Activated CD4-positive, alpha-beta memory T cell treated with anti-CD3 and anti-CD28 coated beads for 36 hours (primary cell): ENCODE results near the gene SNX7. TPM values are rescaled to one million over a fixed set of nuclear protein-coding genes. Genes with fewer than 3 reads are reported as not detected.

Experiments
- CTCF ChIA-PET: fragments of 350-600 bp; sonication (Branson Sonifier 250); formaldehyde crosslinking; loops from one replicate; lab custom pipeline; 2021; ENCODE audit warnings: antibody characterized with exemption, inconsistent platforms; lab: Charles Lee
- POLR2A ChIA-PET: fragments of 350-600 bp; sonication (Branson Sonifier 250); formaldehyde crosslinking; loops from one replicate; lab custom pipeline; 2021; ENCODE audit warnings: antibody characterized with exemption; lab: Charles Lee
- DNase-seq: peaks from one replicate; pipeline ENCODE4 v3.0.0-alpha.2; 2020
- H3K27ac Mint-ChIP-seq: one replicate; pipeline ENCODE4 v1.8.0; 2021; ENCODE audit warnings: mixed read lengths
- H3K27me3 Mint-ChIP-seq: one replicate; pipeline ENCODE4 v1.8.0; 2021; ENCODE audit warnings: mixed read lengths
- H3K36me3 Mint-ChIP-seq: one replicate; pipeline ENCODE4 v1.8.0; 2021; ENCODE audit warnings: mixed read lengths
- H3K4me1 Mint-ChIP-seq: one replicate; pipeline ENCODE4 v1.8.0; 2021; ENCODE audit warnings: low read depth, mixed read lengths
- H3K4me3 Mint-ChIP-seq: one replicate; pipeline ENCODE4 v1.8.0; 2021; ENCODE audit warnings: mild to moderate bottlenecking, mixed read lengths
- H3K9me3 Mint-ChIP-seq: one replicate; pipeline ENCODE4 v1.8.0; 2021; ENCODE audit warnings: mixed read lengths
- intact Hi-C: fragments of 100-400 bp; cut with micrococcal nuclease; formaldehyde crosslinking; loops from one replicate; pipeline ENCODE4 v1.15.1; 2023
- total RNA-seq, 2 experiments: library from RNA; stranded (reverse); gene quantifications; one replicate each; pipeline ENCODE4 v1.2.3, GENCODE V29; 2021

The SNX7 gene
- total RNA-seq, 2 experiments from 2014 or later = 0.39 to 0.43 TPM

GRCh38 chr1:98794196-98794886, 132.8 kb downstream of the SNX7 start:
- H3K27me3 Mint-ChIP-seq = no peaks in the 10 kb centered on the region
- no peak overlapping the region for H3K27ac Mint-ChIP-seq
- intact Hi-C loops = loop anchor here (1.0 to 10.0 kb wide), 7 partner anchors 93 to 913 kb away; no protein-coding TSS in a partner anchor
- no peak overlapping the region for H3K4me3 Mint-ChIP-seq
- POLR2A ChIA-PET = no interaction called here
- DNase-seq = peak; percentile 56
- CTCF ChIA-PET = interaction anchor here (0.6 to 2.9 kb wide), 25 partner anchors 9 to 891 kb away, joined by 3 to 27 read pairs (median 4); no protein-coding TSS in a partner anchor
- H3K9me3 Mint-ChIP-seq = no peaks in the 10 kb centered on the region
- H3K4me1 Mint-ChIP-seq = peaks cover 23% of the 10 kb centered on the region
- no peaks in the 10 kb centered on the region for H3K36me3 Mint-ChIP-seq

DNA sequence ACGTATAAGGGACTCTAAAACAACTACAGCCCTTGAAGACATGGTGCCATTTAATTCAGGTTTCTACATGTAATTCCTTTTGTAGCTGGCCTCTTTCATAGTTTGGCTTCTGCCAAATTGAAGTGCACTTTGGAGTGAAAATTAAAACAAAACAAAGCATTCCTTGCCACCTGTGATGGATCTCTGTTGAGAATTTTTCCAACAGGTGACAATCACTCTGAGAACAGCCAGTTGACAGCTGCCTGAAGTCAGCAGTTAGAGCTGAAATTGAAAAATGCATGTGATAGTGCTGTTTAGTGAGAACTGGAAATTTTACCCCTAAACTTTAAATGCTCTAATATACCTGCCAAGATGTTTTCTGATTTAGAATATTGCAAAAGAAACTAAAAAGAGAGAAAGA, 134.5 kb downstream of the SNX7 start:
- ChIA-PET CTCF (interaction anchor here (1.9 to 2.9 kb wide), 2 partner anchors 385 to 685 kb away, joined by 6 to 10 read pairs; no protein-coding TSS in a partner anchor), POLR2A (no interaction called here)
- no peak for DNase-seq
- intact Hi-C loops = loop anchor here (10.0 kb wide), 2 partner anchors 199 to 319 kb away; no protein-coding TSS in a partner anchor
- Mint-ChIP-seq H3K4me3 (no peak overlapping the region), H3K27ac (no peak overlapping the region), H3K36me3 (no peaks in the 10 kb centered on the region), H3K27me3 (no peaks in the 10 kb centered on the region), H3K4me1 (peaks cover 23% of the 10 kb centered on the region), H3K9me3 (no peaks in the 10 kb centered on the region)

DNA sequence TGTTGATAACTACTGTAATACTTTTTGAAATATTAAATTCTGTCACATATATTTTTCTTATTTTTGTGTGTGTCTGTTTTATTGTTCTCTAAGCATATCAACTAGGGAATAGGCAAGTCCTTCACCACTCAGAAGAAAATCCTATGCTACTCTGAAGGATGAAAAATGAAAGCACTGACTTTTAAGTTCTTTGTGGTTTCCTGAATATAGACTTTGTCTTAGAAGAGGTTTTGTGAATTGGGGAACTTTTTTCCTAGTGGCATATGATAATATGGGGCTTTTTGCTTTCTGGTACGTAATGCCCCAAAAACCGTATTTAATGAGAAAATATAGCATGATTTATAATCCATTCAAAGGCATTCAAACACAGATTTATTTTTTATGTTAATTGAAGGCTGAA, 136.0 kb downstream of the SNX7 start:
- Mint-ChIP-seq H3K9me3 (no peaks in the 10 kb centered on the region), H3K27ac (no peak overlapping the region), H3K27me3 (no peaks in the 10 kb centered on the region), H3K36me3 (no peaks in the 10 kb centered on the region), H3K4me3 (no peak overlapping the region), H3K4me1 (peaks cover 23% of the 10 kb centered on the region)
- intact Hi-C loops = loop anchor here (1.0 to 10.0 kb wide), 3 partner anchors 74 to 317 kb away; no protein-coding TSS in a partner anchor
- no peak for DNase-seq
- ChIA-PET POLR2A (no interaction called here), CTCF (no interaction called here)
